HAP-1 (cell line): ENCODE results near the gene PDE3A.

ENCODE experiments used
- DNase-seq, 2 experiments: peaks; one replicate each; pipeline ENCODE4 v3.0.0-alpha.2; 2016 to 2020; ENCODE audit warnings: low spot score in 2 of 2
- H3K27me3 ChIP-seq: fragments of 250-450 bp; sonication (Bioruptor Pico); 2 replicates; pipeline ENCODE4 v1.5.1; 2020; ENCODE audit warnings: low read depth, mild to moderate bottlenecking, moderate library complexity
- H3K36me3 ChIP-seq: fragments of 250-450 bp; sonication (Bioruptor Pico); replicated peaks from 2 replicates; pipeline ENCODE4 v1.5.1; 2020; ENCODE audit warnings: mild to moderate bottlenecking
- H3K4me1 ChIP-seq: fragments of 250-450 bp; sonication (Bioruptor Pico); 2 replicates; pipeline ENCODE4 v1.5.1; 2020; ENCODE audit warnings: mild to moderate bottlenecking
- H3K4me3 ChIP-seq: fragments of 250-450 bp; sonication (Bioruptor Pico); 2 replicates; pipeline ENCODE4 v1.5.1; 2020; ENCODE audit warnings: mild to moderate bottlenecking, moderate library complexity
- H3K9me3 ChIP-seq: fragments of 250-450 bp; sonication (Bioruptor Pico); 2 replicates; pipeline ENCODE4 v1.5.1; 2020; ENCODE audit warnings: mild to moderate bottlenecking, moderate library complexity
- in situ Hi-C: fragments of 300-500 bp; cut with MboI; formaldehyde crosslinking; loops from 3 replicates; pipeline ENCODE4 v1.14.3; 2020; ENCODE audit warnings: low sequenced_read_pairs, inconsistent platforms, mixed read lengths

The PDE3A gene

GRCh38 chr12:20420557-20420956, 52.2 kb downstream of the PDE3A start:
- Histone ChIP-seq H3K27me3 (no peaks in the 10 kb centered on the region), H3K4me3 (no peak overlapping the region), H3K4me1 (peaks cover 5% of the 10 kb centered on the region), H3K9me3 (no peaks in the 10 kb centered on the region), H3K36me3 (no peaks in the 10 kb centered on the region)
- in situ Hi-C loops = no loop called here
- DNase-seq = no peak

- in situ Hi-C loops = no loop called here
- Histone ChIP-seq H3K36me3 (no peaks in the 10 kb centered on the region), H3K4me3 (no peak overlapping the region), H3K27me3 (no peaks in the 10 kb centered on the region), H3K4me1 (peaks cover 10% of the 10 kb centered on the region), H3K9me3 (no peaks in the 10 kb centered on the region)
- DNase-seq = no peak
Observed at GRCh38 chr12:20421421-20421820, 53.1 kb downstream of the PDE3A start.

- DNase-seq = no peak
- no peaks in the 10 kb centered on the region for H3K36me3 ChIP-seq
- no peak overlapping the region for H3K4me3 ChIP-seq
- H3K9me3 ChIP-seq = no peaks in the 10 kb centered on the region
- peaks cover 10% of the 10 kb centered on the region for H3K4me1 ChIP-seq
- in situ Hi-C loops = no loop called here
- H3K27me3 ChIP-seq = no peaks in the 10 kb centered on the region
Observed at GRCh38 chr12:20423557-20423956, 55.2 kb downstream of the PDE3A start.

GRCh38 chr12:20424841-20425240, 56.5 kb downstream of the PDE3A start:
- Histone ChIP-seq H3K4me3 (no peak overlapping the region), H3K36me3 (no peaks in the 10 kb centered on the region), H3K27me3 (no peaks in the 10 kb centered on the region), H3K9me3 (no peaks in the 10 kb centered on the region), H3K4me1 (peaks cover 10% of the 10 kb centered on the region)
- no peak for DNase-seq
- in situ Hi-C loops = no loop called here

GRCh38 chr12:20426191-20426590, 57.9 kb downstream of the PDE3A start:
- Histone ChIP-seq H3K9me3 (no peaks in the 10 kb centered on the region), H3K36me3 (no peaks in the 10 kb centered on the region), H3K4me1 (peaks cover 10% of the 10 kb centered on the region), H3K27me3 (no peaks in the 10 kb centered on the region), H3K4me3 (no peak overlapping the region)
- no peak for DNase-seq
- in situ Hi-C loops = no loop called here

GRCh38 chr12:20426957-20427356, 58.6 kb downstream of the PDE3A start:
- no peak overlapping the region for H3K4me3 ChIP-seq
- in situ Hi-C loops = no loop called here

GRCh38 chr12:20429852-20430251, 61.5 kb downstream of the PDE3A start:
- H3K4me3 ChIP-seq = no peak overlapping the region
- in situ Hi-C loops = no loop called here
- peaks cover 3% of the 10 kb centered on the region for H3K27me3 ChIP-seq
- DNase-seq = no peak
- H3K4me1 ChIP-seq = peaks cover 10% of the 10 kb centered on the region
- no peaks in the 10 kb centered on the region for H3K9me3 ChIP-seq
- H3K36me3 ChIP-seq = no peaks in the 10 kb centered on the region

More at GRCh38 chr12:20426957-20427356, 58.6 kb downstream of the PDE3A start:
- no peaks in the 10 kb centered on the region for H3K9me3 ChIP-seq
- no peak for DNase-seq
- H3K27me3 ChIP-seq = peaks cover 3% of the 10 kb centered on the region; the same call in 1 of the 2 replicates
- H3K4me1 ChIP-seq = peaks cover 10% of the 10 kb centered on the region
- no peaks in the 10 kb centered on the region for H3K36me3 ChIP-seq

- Histone ChIP-seq H3K36me3 (no peaks in the 10 kb centered on the region), H3K4me1 (no peaks in the 10 kb centered on the region), H3K4me3 (no peak overlapping the region), H3K9me3 (no peaks in the 10 kb centered on the region), H3K27me3 (peaks cover 8% of the 10 kb centered on the region)
- DNase-seq = no peak
- in situ Hi-C loops = no loop called here
Observed at GRCh38 chr12:20432290-20432689, 64.0 kb downstream of the PDE3A start.

GRCh38 chr12:20434996-20435395, 66.7 kb downstream of the PDE3A start:
- peaks cover 11% of the 10 kb centered on the region for H3K27me3 ChIP-seq
- no peak overlapping the region for H3K4me3 ChIP-seq
- no peaks in the 10 kb centered on the region for H3K36me3 ChIP-seq
- no peaks in the 10 kb centered on the region for H3K9me3 ChIP-seq
- in situ Hi-C loops = no loop called here
- DNase-seq = no peak
- no peaks in the 10 kb centered on the region for H3K4me1 ChIP-seq

- no peak for DNase-seq
- Histone ChIP-seq H3K36me3 (no peaks in the 10 kb centered on the region), H3K4me3 (no peak overlapping the region)
Observed at GRCh38 chr12:20436316-20436715, 68.0 kb downstream of the PDE3A start.

GRCh38 chr12:20438299-20438779, 70.0 kb downstream of the PDE3A start:
- no peaks in the 10 kb centered on the region for H3K9me3 ChIP-seq
- H3K36me3 ChIP-seq = no peaks in the 10 kb centered on the region
- H3K4me1 ChIP-seq = no peaks in the 10 kb centered on the region
- H3K27me3 ChIP-seq = peaks cover 24% of the 10 kb centered on the region
- in situ Hi-C loops = no loop called here
- no peak for DNase-seq
- H3K4me3 ChIP-seq = no peak overlapping the region

More at GRCh38 chr12:20436316-20436715, 68.0 kb downstream of the PDE3A start:
- Histone ChIP-seq H3K9me3 (no peaks in the 10 kb centered on the region), H3K27me3 (peaks cover 15% of the 10 kb centered on the region), H3K4me1 (no peaks in the 10 kb centered on the region)
- in situ Hi-C loops = no loop called here

GRCh38 chr12:20439626-20440025, 71.3 kb downstream of the PDE3A start:
- in situ Hi-C loops = no loop called here
- Histone ChIP-seq H3K4me1 (no peaks in the 10 kb centered on the region), H3K36me3 (no peaks in the 10 kb centered on the region), H3K27me3 (peaks cover 36% of the 10 kb centered on the region), H3K4me3 (no peak overlapping the region), H3K9me3 (no peaks in the 10 kb centered on the region)
- DNase-seq = no peak

GRCh38 chr12:20440408-20440807, 72.1 kb downstream of the PDE3A start:
- no peak for DNase-seq
- no peak overlapping the region for H3K4me3 ChIP-seq
- H3K9me3 ChIP-seq = no peaks in the 10 kb centered on the region
- no peaks in the 10 kb centered on the region for H3K36me3 ChIP-seq
- in situ Hi-C loops = no loop called here
- H3K27me3 ChIP-seq = peaks cover 41% of the 10 kb centered on the region
- H3K4me1 ChIP-seq = no peaks in the 10 kb centered on the region

- Histone ChIP-seq H3K27me3 (peaks cover 57% of the 10 kb centered on the region), H3K36me3 (no peaks in the 10 kb centered on the region), H3K4me3 (no peak overlapping the region), H3K4me1 (no peaks in the 10 kb centered on the region), H3K9me3 (no peaks in the 10 kb centered on the region)
- DNase-seq = no peak
- in situ Hi-C loops = no loop called here
Observed at GRCh38 chr12:20442322-20442721, 74.0 kb downstream of the PDE3A start.

GRCh38 chr12:20443255-20443654, 74.9 kb downstream of the PDE3A start:
- Histone ChIP-seq H3K4me1 (no peaks in the 10 kb centered on the region), H3K27me3 (peaks cover 55% of the 10 kb centered on the region), H3K36me3 (no peaks in the 10 kb centered on the region), H3K9me3 (no peaks in the 10 kb centered on the region), H3K4me3 (no peak overlapping the region)
- DNase-seq = no peak
- in situ Hi-C loops = no loop called here
